HG03558 (cell line): Measurements from ENCODE around the gene SHKBP1.

Experiments
- ATAC-seq: cut with Tn5 transposase; IDR thresholded peaks from one replicate; pipeline ENCODE4 v1.9.1; 2021; ENCODE audit warnings: moderate number of reproducible peaks; ENCODE audit not compliant: unreplicated experiment; ENCODE audit errors: extremely low read depth

Gene SHKBP1

GRCh38 chr19:40629346-40629745 lies 52.7 kb downstream of the SHKBP1 start:
- ATAC-seq, result no peak

- no peak for ATAC-seq
Measured at GRCh38 chr19:40630571-40631160, 54.0 kb downstream of the SHKBP1 start.

- no peak for ATAC-seq
Measured at GRCh38 chr19:40632311-40633036, 55.8 kb downstream of the SHKBP1 start.

GRCh38 chr19:40633207-40633606 lies 56.5 kb downstream of the SHKBP1 start:
- no peak for ATAC-seq

GRCh38 chr19:40638327-40638726 lies 61.7 kb downstream of the SHKBP1 start:
- ATAC-seq, result no peak

- no peak for ATAC-seq
Measured at GRCh38 chr19:40639638-40639982, 62.9 kb downstream of the SHKBP1 start.

- ATAC-seq, result no peak
Measured at GRCh38 chr19:40640744-40641143, 64.1 kb downstream of the SHKBP1 start.
